H1 (cell line): ENCODE results near the gene KRT9. TPM values are rescaled to one million over a fixed set of nuclear protein-coding genes. Genes with fewer than 3 reads are reported as not detected.

ENCODE experiments used
- BRCA1 ChIP-seq: IDR thresholded peaks from 2 replicates; pipeline ENCODE4 v1.6.1; 2012; ENCODE audit warnings: low read depth, low read length, improper control_type of control experiment
- HDAC2 ChIP-seq, 2 experiments: fragments of 300-600 bp in 1 of 2; sonication (generic) in 1 of 2; IDR thresholded peaks; 2 replicates each; pipeline ENCODE4 v1.6.1; 2011 to 2012; ENCODE audit warnings: low read depth in 2 of 2, low read length in 2 of 2, mild to moderate bottlenecking in 2 of 2, moderate library complexity in 2 of 2, borderline replicate concordance in 1 of 2, inconsistent platforms in 1 of 2
- JUN ChIP-seq: IDR thresholded peaks from 2 replicates; pipeline ENCODE4 v1.6.1; 2011; ENCODE audit warnings: low read depth, mild to moderate bottlenecking, improper control_type of control experiment, low read length
- MAX ChIP-seq: IDR thresholded peaks from 2 replicates; pipeline ENCODE4 v1.6.1; 2012; ENCODE audit warnings: inconsistent platforms
- polyA plus RNA-seq, 7 experiments: library from polyadenylated mRNA; depleted of rRNA in 3 of 7; stranded (reverse) in 5 of 7; unstranded in 2 of 7; fragments of >200 nt in 5 of 7; fragments of 200-250 nt in 2 of 7; gene quantifications; 1 replicate in 5 of 7; 2 replicates in 1 of 7; 4 replicates in 1 of 7; pipeline versions ENCODE4 v1.2.1 to v1.2.3, GENCODE V29; 2011 to 2013; ENCODE audit warnings: missing spikeins in 2 of 7, mixed read lengths in 2 of 7
- total RNA-seq: library from RNA; stranded (reverse); fragmentation: NEBNext Ultra II Directional; extraction: Animal tissue kit (Norgen Biotek cat#: 25700); gene quantifications from 2 replicates; pipeline ENCODE4 v1.2.1, GENCODE V29; 2021

Gene KRT9
- total and polyA plus RNA-seq, 2 of the 8 experiments (the other 6 are each of a cell fraction or from before 2014, with no cell fraction given): not detected

GRCh38 chr17:41537614-41537954, 34.3 kb downstream of the KRT9 start (continued):
- TF ChIP-seq JUN (no peak), BRCA1 (no peak), HDAC2 (IDR thresholded peaks at IDR 0.05; ENCODE audit: borderline replicate concordance in 1 of 2, low read depth in 2 of 2, low read length in 2 of 2) (no peak), MAX (no peak)
- TF ChIP-seq, all 59 proteins: peak for 0
